Measurements from ENCODE around the gene DYNLT2B.
"Not testable (repeated sequence)": the region's sequence is repeated elsewhere in the genome, so short reads cannot be mapped to it uniquely, and the experiment has no call there.

The DYNLT2B gene

GRCh38 chr3:196270499-196270898, 47.5 kb downstream of the DYNLT2B start:
- no peak for DNase-seq (ENCODE audit: low spot score)

GRCh38 chr3:196268284-196269163, 49.5 kb downstream of the DYNLT2B start:
- DNase-seq (ENCODE audit: low spot score): peak; percentile 32

- no peak for DNase-seq (ENCODE audit: low spot score)
These were observed 54.2 kb downstream of the DYNLT2B start for GRCh38 chr3:196263819-196264218.

- no peak for DNase-seq (ENCODE audit: low spot score)
These were observed 57.3 kb downstream of the DYNLT2B start for GRCh38 chr3:196260784-196261183.

GRCh38 chr3:196255776-196256175, 62.3 kb downstream of the DYNLT2B start:
- no peak for DNase-seq (ENCODE audit: low spot score)

GRCh38 chr3:196254376-196255283, 63.4 kb downstream of the DYNLT2B start:
- no peak for DNase-seq (ENCODE audit: low spot score)

GRCh38 chr3:196251918-196252317, 66.1 kb downstream of the DYNLT2B start:
- DNase-seq (ENCODE audit: low spot score): no peak

GRCh38 chr3:196246612-196247308, 71.3 kb downstream of the DYNLT2B start:
- peak; percentile 52 for DNase-seq (ENCODE audit: low spot score)

- not testable (repeated sequence) for DNase-seq (ENCODE audit: low spot score)
These were observed 73.9 kb downstream of the DYNLT2B start for GRCh38 chr3:196244166-196244565.

GRCh38 chr3:196241704-196242103, 76.3 kb downstream of the DYNLT2B start:
- DNase-seq (ENCODE audit: low spot score): no peak

Measured in activated CD4-positive, alpha-beta T cell treated with anti-CD3 and anti-CD28 coated beads, Interleukin-2, Interleukin-4, amounts not matched to agents 100 ng/mL and 50 ng/mL, durations not matched to agents 16 hours and 8 hours (primary cell).